Mesendoderm (in vitro differentiated cells): ENCODE data around the gene CNOT4.

Experiments used
- DNase-seq: peaks from one replicate; pipeline ENCODE4 v3.0.0; 2013
- H2AK5ac ChIP-seq: 2 replicates; pipeline ENCODE4 v1.6.1; 2013; ENCODE audit warnings: low read length, inconsistent platforms
- H2BK120ac ChIP-seq: 2 replicates; pipeline ENCODE4 v1.6.1; 2013; ENCODE audit warnings: low read depth, mild to moderate bottlenecking, low read length, moderate library complexity, mixed read lengths
- H2BK15ac ChIP-seq: replicated peaks from 2 replicates; pipeline ENCODE4 v1.6.1; 2013; ENCODE audit warnings: low read depth, mild to moderate bottlenecking, moderate library complexity
- H2BK5ac ChIP-seq: 2 replicates; pipeline ENCODE4 v1.6.1; 2013; ENCODE audit warnings: low read length, inconsistent platforms
- H3K18ac ChIP-seq: 2 replicates; pipeline ENCODE4 v1.6.1; 2013; ENCODE audit warnings: mild to moderate bottlenecking, low read length, mixed read lengths
- H3K23ac ChIP-seq: one replicate; pipeline ENCODE4 v1.6.1; 2013; ENCODE audit warnings: low read length
- H3K27ac ChIP-seq: 2 replicates; pipeline ENCODE4 v1.5.1; 2013; ENCODE audit warnings: low read depth, mild to moderate bottlenecking, inconsistent platforms, low read length, moderate library complexity
- H3K27me3 ChIP-seq: 2 replicates; pipeline ENCODE4 v1.6.1; 2013; ENCODE audit warnings: low read length, control low read depth, mild to moderate bottlenecking, inconsistent platforms; ENCODE audit not compliant: insufficient read depth, poor library complexity
- H3K36me3 ChIP-seq: 2 replicates; pipeline ENCODE4 v1.6.1; 2013; ENCODE audit warnings: low read length, inconsistent platforms; ENCODE audit not compliant: control insufficient read depth, insufficient read depth
- H3K4ac ChIP-seq: one replicate; pipeline ENCODE4 v1.6.1; 2013; ENCODE audit warnings: low read depth, mild to moderate bottlenecking, low read length, moderate library complexity
- H3K4me1 ChIP-seq: 2 replicates; pipeline ENCODE4 v1.6.1; 2013; ENCODE audit warnings: low read depth, low read length, inconsistent platforms; ENCODE audit not compliant: control insufficient read depth
- H3K4me2 ChIP-seq: 2 replicates; pipeline ENCODE4 v1.6.1; 2013; ENCODE audit warnings: low read length
- H3K4me3 ChIP-seq: 2 replicates; pipeline ENCODE4 v1.5.1; 2013; ENCODE audit warnings: mild to moderate bottlenecking, low read length
- H3K56ac ChIP-seq: one replicate; pipeline ENCODE4 v1.6.1; 2013; ENCODE audit warnings: low read length
- H3K79me1 ChIP-seq: 2 replicates; pipeline ENCODE4 v1.6.1; 2013; ENCODE audit warnings: low read length, inconsistent platforms
- H3K79me2 ChIP-seq: 2 replicates; pipeline ENCODE4 v1.6.1; 2013; ENCODE audit warnings: mild to moderate bottlenecking, low read length; ENCODE audit not compliant: control insufficient read depth, insufficient read depth
- H3K9ac ChIP-seq: 2 replicates; pipeline ENCODE4 v1.6.1; 2013; ENCODE audit warnings: low read length, inconsistent platforms
- H4K5ac ChIP-seq: one replicate; pipeline ENCODE4 v1.6.1; 2013; ENCODE audit warnings: low read length
- H4K8ac ChIP-seq: one replicate; pipeline ENCODE4 v1.6.1; 2013; ENCODE audit warnings: low read depth, mild to moderate bottlenecking, control low read depth, low read length, moderate library complexity
- WGBS: extraction: QIAGEN DNeasy Blood & Tissue Kit; methylation state at CpG from one replicate; pipeline ENCODE4 v1.1.7; 2013; ENCODE audit warnings: low lambda C conversion rate, missing lambda C conversion rate; ENCODE audit not compliant: insufficient coverage; ENCODE audit errors: extremely low coverage; 5-methylcytosine and 5-hydroxymethylcytosine counted together

Gene CNOT4

DNA sequence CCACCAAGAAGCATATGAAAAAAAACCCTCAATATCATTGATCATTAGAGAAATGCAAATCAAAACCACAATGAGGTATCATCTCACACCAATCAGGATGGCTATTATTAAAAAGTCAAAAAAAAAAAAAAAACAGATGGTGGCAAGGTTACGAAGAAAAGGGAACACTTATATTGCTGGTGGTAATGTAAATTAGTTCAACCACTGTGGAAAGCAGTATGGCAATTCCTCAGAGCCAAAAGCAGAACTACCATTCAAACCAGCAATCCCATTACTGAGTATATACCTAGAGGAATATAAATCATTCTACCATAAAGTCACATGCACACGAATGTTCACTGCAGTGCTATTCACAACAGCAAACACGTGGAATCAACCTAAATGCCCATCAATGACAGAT, 46.0 kb downstream of the CNOT4 start:
- H3K79me1 ChIP-seq, result peaks cover 8% of the 10 kb centered on the region

GRCh38 chr7:135459951-135460567, 49.8 kb downstream of the CNOT4 start:
- Histone ChIP-seq H3K79me2 (peaks cover 2% of the 10 kb centered on the region), H3K79me1 (peaks cover 6% of the 10 kb centered on the region), H3K18ac (no peak overlapping the region), H3K4ac (no peak overlapping the region), H3K4me1 (no peaks in the 10 kb centered on the region), H2AK5ac (no peak overlapping the region), H3K4me3 (no peak overlapping the region), H2BK120ac (no peak overlapping the region), H4K8ac (no peak overlapping the region), H3K23ac (no peak overlapping the region), H3K56ac (no peak overlapping the region), H3K9ac (no peak overlapping the region), H3K4me2 (no peak overlapping the region), H3K27ac (no peak overlapping the region), H2BK5ac (no peak overlapping the region), H3K36me3 (no peaks in the 10 kb centered on the region), H3K27me3 (no peaks in the 10 kb centered on the region), H4K5ac (no peak overlapping the region), H2BK15ac (no peak overlapping the region)
- WGBS, result no CpG with 5 or more reads among the region's 4 CpGs
- no peak for DNase-seq

More for the DNA sequence above, 46.0 kb downstream of the CNOT4 start:
- Histone ChIP-seq H2BK120ac (no peak overlapping the region), H2BK5ac (no peak overlapping the region), H3K27me3 (no peaks in the 10 kb centered on the region), H4K5ac (no peak overlapping the region), H3K79me2 (peaks cover 2% of the 10 kb centered on the region), H2AK5ac (no peak overlapping the region), H3K4me1 (no peaks in the 10 kb centered on the region), H2BK15ac (no peak overlapping the region), H3K56ac (no peak overlapping the region), H4K8ac (no peak overlapping the region), H3K4ac (no peak overlapping the region), H3K4me3 (no peak overlapping the region), H3K23ac (no peak overlapping the region), H3K18ac (no peak overlapping the region), H3K36me3 (no peaks in the 10 kb centered on the region), H3K4me2 (no peak overlapping the region), H3K9ac (no peak overlapping the region), H3K27ac (no peak overlapping the region)
- DNase-seq, result no peak
- WGBS, result no CpG with 5 or more reads among the region's 3 CpGs

DNA sequence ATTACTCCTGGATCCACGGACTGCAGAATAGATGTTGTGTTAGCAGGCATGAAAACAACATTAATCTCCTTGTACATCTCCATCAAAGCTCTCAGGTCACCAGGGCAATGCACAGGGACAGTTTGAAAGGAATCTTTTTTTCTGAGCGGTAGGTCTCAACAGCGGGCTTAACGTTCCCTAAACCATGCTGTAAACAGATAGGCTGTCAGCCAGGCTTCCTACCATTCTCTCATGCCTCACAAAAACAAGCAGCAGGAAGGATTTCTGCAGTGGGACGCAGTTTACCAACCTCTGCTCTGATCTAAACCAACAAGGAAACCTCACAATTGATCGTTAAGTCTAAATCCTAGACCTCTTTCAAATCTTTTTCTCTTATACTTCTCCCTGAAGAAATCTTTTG, 50.8 kb downstream of the CNOT4 start:
- no peaks in the 10 kb centered on the region for H3K4me1 ChIP-seq
- no peak overlapping the region for H2AK5ac ChIP-seq
- no peak overlapping the region for H3K27ac ChIP-seq
- no peak for DNase-seq
- H2BK120ac ChIP-seq, result no peak overlapping the region
- no peak overlapping the region for H3K23ac ChIP-seq
- H3K18ac ChIP-seq, result no peak overlapping the region
- peaks cover 6% of the 10 kb centered on the region for H3K79me1 ChIP-seq
- peaks cover 5% of the 10 kb centered on the region for H3K79me2 ChIP-seq
- H3K4ac ChIP-seq, result no peak overlapping the region
- H4K8ac ChIP-seq, result no peak overlapping the region
- H2BK15ac ChIP-seq, result no peak overlapping the region
- H4K5ac ChIP-seq, result no peak overlapping the region
- no peaks in the 10 kb centered on the region for H3K27me3 ChIP-seq
- no peak overlapping the region for H3K4me3 ChIP-seq
- no peak overlapping the region for H3K56ac ChIP-seq
- H2BK5ac ChIP-seq, result no peak overlapping the region
- H3K36me3 ChIP-seq, result no peaks in the 10 kb centered on the region
- no CpG with 5 or more reads among the region's 6 CpGs for WGBS
- H3K9ac ChIP-seq, result no peak overlapping the region
- H3K4me2 ChIP-seq, result no peak overlapping the region

DNA sequence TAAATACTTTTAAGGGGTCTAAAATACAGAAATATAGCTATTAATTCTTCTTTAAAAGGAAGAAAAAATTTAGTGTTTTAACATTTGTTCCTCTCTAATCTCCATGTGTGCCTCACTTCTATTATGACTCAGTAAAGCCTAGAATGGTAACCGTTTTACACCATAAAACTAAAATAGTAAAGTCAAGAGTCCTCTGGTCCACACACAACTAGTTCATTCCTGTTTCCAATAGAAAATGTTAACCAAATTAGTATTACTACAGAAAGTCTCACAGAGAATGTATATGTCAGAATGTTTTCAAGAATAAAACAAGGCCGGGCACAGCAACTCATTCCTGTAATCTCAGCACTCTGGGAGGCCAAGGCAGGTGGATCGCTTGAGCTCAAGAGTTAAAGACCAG, 55.8 kb downstream of the CNOT4 start:
- Histone ChIP-seq H3K27ac (no peak overlapping the region), H3K79me2 (peaks cover 5% of the 10 kb centered on the region), H3K36me3 (no peaks in the 10 kb centered on the region), H2BK15ac (no peak overlapping the region), H2BK5ac (no peak overlapping the region), H3K18ac (no peak overlapping the region), H3K23ac (no peak overlapping the region), H3K27me3 (no peaks in the 10 kb centered on the region), H2AK5ac (no peak overlapping the region), H3K4ac (no peak overlapping the region), H3K79me1 (peaks cover 4% of the 10 kb centered on the region), H3K56ac (no peak overlapping the region), H3K4me2 (no peak overlapping the region), H2BK120ac (no peak overlapping the region), H3K4me3 (no peak overlapping the region), H4K5ac (no peak overlapping the region), H3K9ac (no peak overlapping the region), H3K4me1 (no peaks in the 10 kb centered on the region), H4K8ac (no peak overlapping the region)
- DNase-seq, result no peak
- WGBS, result no CpG with 5 or more reads among the region's 3 CpGs

DNA sequence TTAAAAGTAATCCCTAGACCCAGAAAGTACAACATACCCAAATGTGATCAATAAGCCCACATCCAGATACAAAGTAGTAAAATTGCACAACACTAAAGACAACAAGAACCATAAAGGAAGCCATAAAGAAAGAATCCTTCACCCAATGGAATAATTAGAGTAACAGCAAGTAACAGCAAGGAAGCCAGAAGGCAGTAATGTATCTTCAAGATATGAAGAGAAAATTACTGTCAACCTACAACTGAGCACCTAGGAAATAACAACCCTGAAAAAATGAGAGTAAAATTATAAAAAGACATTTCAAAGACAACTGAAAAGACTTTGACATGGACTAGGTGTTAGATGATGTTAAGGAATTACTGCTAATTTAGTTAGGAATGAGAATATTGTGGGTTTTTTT, 60.5 kb downstream of the CNOT4 start:
- Histone ChIP-seq H3K4me1 (no peaks in the 10 kb centered on the region), H3K36me3 (no peaks in the 10 kb centered on the region), H2BK5ac (no peak overlapping the region), H3K4me2 (no peak overlapping the region), H3K4me3 (no peak overlapping the region), H3K27ac (no peak overlapping the region), H3K79me1 (peaks cover 5% of the 10 kb centered on the region), H2BK120ac (no peak overlapping the region), H3K4ac (no peak overlapping the region), H2BK15ac (no peak overlapping the region), H3K27me3 (no peaks in the 10 kb centered on the region), H4K8ac (no peak overlapping the region), H3K9ac (no peak overlapping the region), H3K79me2 (peaks cover 2% of the 10 kb centered on the region), H4K5ac (no peak overlapping the region), H3K23ac (no peak overlapping the region), H3K56ac (no peak overlapping the region), H3K18ac (no peak overlapping the region), H2AK5ac (no peak overlapping the region)
- DNase-seq, result no peak

GRCh38 chr7:135448753-135449152, 61.1 kb downstream of the CNOT4 start:
- no peaks in the 10 kb centered on the region for H3K36me3 ChIP-seq
- H3K4me2 ChIP-seq, result no peak overlapping the region
- H3K79me2 ChIP-seq, result peaks cover 2% of the 10 kb centered on the region
- H3K4me1 ChIP-seq, result no peaks in the 10 kb centered on the region
- no peak overlapping the region for H3K4me3 ChIP-seq
- no peak overlapping the region for H4K5ac ChIP-seq
- no peak overlapping the region for H2BK15ac ChIP-seq
- no peak overlapping the region for H3K27ac ChIP-seq
- no peaks in the 10 kb centered on the region for H3K27me3 ChIP-seq
- no peak overlapping the region for H3K56ac ChIP-seq
- no peak overlapping the region for H4K8ac ChIP-seq
- no peak overlapping the region for H3K23ac ChIP-seq
- no peak overlapping the region for H3K4ac ChIP-seq
- no CpG with 5 or more reads among the region's 1 CpG for WGBS
- no peak overlapping the region for H3K9ac ChIP-seq
- H3K79me1 ChIP-seq, result peaks cover 8% of the 10 kb centered on the region
- H2AK5ac ChIP-seq, result no peak overlapping the region
- no peak overlapping the region for H2BK120ac ChIP-seq
- DNase-seq, result no peak
- H3K18ac ChIP-seq, result no peak overlapping the region
- no peak overlapping the region for H2BK5ac ChIP-seq
